Brain microvascular endothelial cell (primary cell): ENCODE data around the gene MCC.

Experiments
- DNase-seq: peaks from one replicate; pipeline ENCODE4 v3.0.0-alpha.2; 2020
- H3K27ac ChIP-seq: fragments of 250-450 bp; sonication (Bioruptor Pico); 2 replicates; pipeline ENCODE4 v1.5.1; 2020; ENCODE audit warnings: mild to moderate bottlenecking, moderate library complexity
- H3K27me3 ChIP-seq: fragments of 250-450 bp; sonication (Bioruptor Pico); replicated peaks from 2 replicates; pipeline ENCODE4 v1.5.1; 2020; ENCODE audit warnings: mild to moderate bottlenecking
- H3K36me3 ChIP-seq: fragments of 250-450 bp; sonication (Bioruptor Pico); replicated peaks from 2 replicates; pipeline ENCODE4 v1.5.1; 2020; ENCODE audit warnings: mild to moderate bottlenecking
- H3K4me3 ChIP-seq: 2 replicates; pipeline ENCODE4 v1.5.1; 2011; ENCODE audit warnings: low read depth, mild to moderate bottlenecking, control low read depth, low read length, moderate library complexity
- in situ Hi-C: cut with HindIII; loops from 2 replicates; pipeline ENCODE4 v1.10.0; 2017; ENCODE audit warnings: low sequenced_read_pairs, low pct_ligation_motif_present
- TF ChIP-seq, protein P1 (sequence below): IDR thresholded peaks from 2 replicates; pipeline ENCODE4 v1.5.1; 2011; ENCODE audit warnings: low read depth, mild to moderate bottlenecking, moderate library complexity, low read length, control low read depth, inconsistent platforms; ENCODE audit errors: missing control alignments

Gene MCC

DNA sequence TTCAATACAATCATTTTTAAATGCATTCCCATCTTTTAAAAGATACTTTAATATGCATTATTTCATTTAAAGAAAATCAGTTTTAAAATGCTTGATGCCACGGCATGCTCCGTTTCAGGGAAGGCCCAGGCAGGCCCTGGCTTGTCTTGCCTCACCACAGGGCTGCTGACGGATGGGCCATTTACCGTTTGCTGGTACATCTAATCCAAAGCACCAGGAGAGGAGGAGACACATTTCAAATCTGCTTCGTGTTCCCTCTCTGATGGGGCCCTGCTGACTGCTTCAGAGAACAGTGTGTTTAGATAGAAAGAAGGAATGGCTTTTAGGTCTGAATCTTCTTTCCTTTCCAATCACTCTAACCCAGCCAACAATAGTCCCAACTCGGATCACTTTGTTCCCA is 326.4 kb downstream of the MCC start:
- TF ChIP-seq, protein P1, sequence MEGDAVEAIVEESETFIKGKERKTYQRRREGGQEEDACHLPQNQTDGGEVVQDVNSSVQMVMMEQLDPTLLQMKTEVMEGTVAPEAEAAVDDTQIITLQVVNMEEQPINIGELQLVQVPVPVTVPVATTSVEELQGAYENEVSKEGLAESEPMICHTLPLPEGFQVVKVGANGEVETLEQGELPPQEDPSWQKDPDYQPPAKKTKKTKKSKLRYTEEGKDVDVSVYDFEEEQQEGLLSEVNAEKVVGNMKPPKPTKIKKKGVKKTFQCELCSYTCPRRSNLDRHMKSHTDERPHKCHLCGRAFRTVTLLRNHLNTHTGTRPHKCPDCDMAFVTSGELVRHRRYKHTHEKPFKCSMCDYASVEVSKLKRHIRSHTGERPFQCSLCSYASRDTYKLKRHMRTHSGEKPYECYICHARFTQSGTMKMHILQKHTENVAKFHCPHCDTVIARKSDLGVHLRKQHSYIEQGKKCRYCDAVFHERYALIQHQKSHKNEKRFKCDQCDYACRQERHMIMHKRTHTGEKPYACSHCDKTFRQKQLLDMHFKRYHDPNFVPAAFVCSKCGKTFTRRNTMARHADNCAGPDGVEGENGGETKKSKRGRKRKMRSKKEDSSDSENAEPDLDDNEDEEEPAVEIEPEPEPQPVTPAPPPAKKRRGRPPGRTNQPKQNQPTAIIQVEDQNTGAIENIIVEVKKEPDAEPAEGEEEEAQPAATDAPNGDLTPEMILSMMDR = no peak
- no peak overlapping the region for H3K27ac ChIP-seq
- no peaks in the 10 kb centered on the region for H3K36me3 ChIP-seq
- no peaks in the 10 kb centered on the region for H3K27me3 ChIP-seq
- DNase-seq = no peak
- no peak overlapping the region for H3K4me3 ChIP-seq
- in situ Hi-C loops = no loop called here

DNA sequence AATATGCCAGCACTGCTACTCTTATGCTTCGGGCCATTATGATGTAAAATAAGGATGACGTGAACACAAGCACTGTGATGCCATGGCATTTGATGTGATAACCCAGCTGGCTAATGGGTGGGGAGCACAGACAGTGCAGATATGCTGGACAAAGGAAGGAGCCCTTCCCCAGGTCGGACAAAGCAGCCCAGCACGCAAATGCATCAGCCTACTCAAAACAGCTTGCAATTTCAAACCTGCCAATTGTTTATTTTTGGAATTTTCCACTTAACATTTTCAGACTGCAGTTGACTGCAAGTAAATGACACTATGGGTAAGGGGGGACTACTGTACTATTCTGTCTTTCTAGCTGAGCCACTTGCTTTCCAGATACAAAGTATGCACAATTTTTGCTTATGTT is 330.4 kb downstream of the MCC start:
- no peak for DNase-seq
- TF ChIP-seq, protein P1 = no peak
- Histone ChIP-seq H3K27ac (no peak overlapping the region), H3K36me3 (no peaks in the 10 kb centered on the region), H3K4me3 (no peak overlapping the region), H3K27me3 (no peaks in the 10 kb centered on the region)
- in situ Hi-C loops = no loop called here

DNA sequence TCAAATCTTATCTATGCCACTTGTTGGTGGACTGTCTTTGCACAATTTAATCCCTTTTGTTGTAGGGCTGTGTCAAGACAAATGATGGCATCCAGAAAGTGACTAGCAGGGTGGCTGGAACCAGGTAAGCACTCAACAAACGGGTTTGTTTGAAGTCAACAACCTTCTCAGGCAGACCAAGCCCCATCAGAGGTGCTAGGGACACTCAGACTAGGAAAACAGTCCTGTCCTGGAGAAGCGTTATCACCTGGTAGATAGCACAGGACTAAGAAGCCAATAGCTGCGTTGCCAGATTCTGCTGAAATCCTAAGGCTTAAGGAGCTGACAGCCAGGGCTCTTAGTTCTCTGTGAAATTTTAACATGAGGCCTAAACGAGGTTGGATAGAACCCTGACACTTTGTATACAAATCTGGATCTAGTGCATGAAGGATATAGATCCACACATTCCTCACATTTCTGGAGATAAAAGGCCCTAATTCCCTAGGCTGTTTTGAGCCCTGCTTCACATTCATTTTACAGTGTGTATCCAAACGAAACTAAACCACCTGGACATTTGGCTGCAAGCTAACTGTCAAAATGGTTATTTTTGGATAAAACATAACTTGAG is 331.9 kb downstream of the MCC start:
- Histone ChIP-seq H3K27me3 (no peaks in the 10 kb centered on the region), H3K4me3 (no peak overlapping the region), H3K36me3 (no peaks in the 10 kb centered on the region), H3K27ac (no peak overlapping the region)
- in situ Hi-C loops = no loop called here
- TF ChIP-seq, protein P1 = no peak
- no peak for DNase-seq

DNA sequence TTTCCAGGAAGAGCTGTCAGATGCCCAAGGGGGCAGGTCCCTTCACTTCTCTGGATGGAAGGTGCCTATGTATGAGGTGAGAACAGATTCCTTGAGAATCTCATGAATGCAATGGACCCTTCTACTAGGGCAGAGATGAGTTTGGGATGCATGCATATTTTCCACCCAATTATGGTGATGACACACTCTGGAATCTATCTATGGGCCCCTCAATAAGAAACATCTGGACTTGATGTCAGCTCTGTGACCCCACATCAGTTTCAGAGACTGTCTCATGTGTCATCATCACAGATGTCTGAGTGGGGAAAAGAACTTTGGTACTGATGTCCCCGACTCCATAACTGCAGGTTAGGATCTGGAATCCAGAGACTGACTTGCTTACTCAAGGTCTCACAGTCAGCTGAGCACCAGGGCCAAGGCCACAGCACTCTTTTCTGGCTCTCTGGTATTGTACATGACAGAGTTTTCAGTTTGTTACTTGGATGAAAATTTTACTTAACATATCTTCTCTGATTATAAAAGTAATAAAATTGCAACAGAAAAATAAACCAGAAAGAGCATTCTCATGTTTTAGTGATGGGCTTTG is 334.6 kb downstream of the MCC start:
- TF ChIP-seq, protein P1 = no peak
- no peaks in the 10 kb centered on the region for H3K36me3 ChIP-seq

DNA sequence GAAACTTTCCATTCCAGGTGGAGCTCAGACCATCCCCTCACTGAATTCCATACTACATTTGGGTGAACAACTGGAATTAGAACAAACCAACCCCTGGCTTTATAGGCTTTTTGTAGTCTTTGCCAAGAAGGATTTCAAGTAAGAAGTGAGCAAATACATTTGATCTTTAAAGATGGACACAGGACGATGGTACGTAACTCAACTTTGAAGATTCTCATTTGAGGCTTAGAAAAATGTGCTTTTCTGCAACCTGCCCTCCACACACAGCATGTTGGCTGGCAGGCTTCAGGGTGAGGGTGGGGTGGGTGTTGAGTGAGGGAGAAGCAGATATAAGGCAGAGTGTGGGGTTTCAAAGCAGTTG is 335.9 kb downstream of the MCC start:
- Histone ChIP-seq H3K4me3 (no peak overlapping the region), H3K27me3 (no peaks in the 10 kb centered on the region), H3K36me3 (no peaks in the 10 kb centered on the region), H3K27ac (no peak overlapping the region)
- DNase-seq = no peak
- in situ Hi-C loops = no loop called here
- TF ChIP-seq, protein P1 = no peak

More for the DNA sequence above, 334.6 kb downstream of the MCC start:
- DNase-seq = no peak
- in situ Hi-C loops = no loop called here
- Histone ChIP-seq H3K27me3 (no peaks in the 10 kb centered on the region), H3K27ac (no peak overlapping the region), H3K4me3 (no peak overlapping the region)
